ENCODE results near the gene C1orf174.
A peak's percentile ranks its signal among the peaks of the same experiment; 100 is the strongest.

Gene C1orf174

DNA sequence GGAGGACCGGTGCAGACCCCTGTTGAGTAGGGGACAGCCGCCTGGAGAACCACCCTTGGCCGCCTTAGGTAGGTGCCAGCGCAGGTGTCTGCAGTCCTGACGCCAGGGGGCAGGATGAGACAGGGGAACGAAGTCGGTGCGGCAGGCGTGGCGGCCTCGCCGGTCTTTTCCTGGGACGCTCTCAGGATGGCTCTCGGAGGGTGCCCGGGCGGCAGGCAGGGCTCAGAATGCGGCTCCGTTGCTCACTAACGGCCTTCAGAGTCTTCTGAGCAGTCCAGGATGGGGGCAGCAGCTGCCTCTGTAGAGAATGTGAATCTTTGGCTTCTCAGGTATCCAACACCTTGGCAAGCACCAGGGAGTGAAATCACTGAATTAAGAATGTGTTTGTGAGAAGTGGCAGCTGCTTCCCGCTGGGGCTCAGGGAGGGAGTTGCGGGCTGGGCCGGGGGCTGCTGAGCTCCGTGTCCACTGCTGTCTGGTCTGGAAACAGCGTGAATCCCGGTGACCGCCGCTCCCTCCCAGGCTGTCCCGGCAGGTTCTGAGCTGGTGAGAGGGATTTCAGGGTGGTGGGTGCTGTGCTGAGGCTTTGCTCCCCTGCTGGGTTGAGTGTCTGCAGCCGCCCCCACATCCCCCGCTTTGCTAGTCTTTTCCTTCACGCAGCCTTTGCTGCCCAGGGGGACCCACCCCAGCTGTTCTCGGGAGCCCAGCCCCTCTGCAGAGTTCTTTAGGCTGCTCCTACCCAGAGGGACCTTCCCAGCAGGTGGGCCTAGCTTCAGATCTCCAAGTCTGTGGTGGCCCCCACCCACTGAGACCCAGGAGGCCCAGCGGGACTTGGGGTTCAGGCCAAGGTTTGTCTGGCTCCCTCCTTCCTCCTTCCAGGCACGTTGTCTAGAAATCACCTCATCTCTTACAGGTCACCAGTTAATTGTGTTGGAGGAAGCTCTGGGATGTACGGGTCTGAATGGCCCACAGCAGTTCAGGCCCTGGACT is 11.1 kb upstream of the C1orf174 start:
- TF ChIP-seq SPI1 (IDR thresholded peaks at IDR 0.05; ENCODE audit: borderline replicate concordance, low read depth) (no peak), POLR2AphosphoS5 (IDR thresholded peaks at IDR 0.05; ENCODE audit: low read depth) (no peak)
- TF ChIP-seq, protein P1, sequence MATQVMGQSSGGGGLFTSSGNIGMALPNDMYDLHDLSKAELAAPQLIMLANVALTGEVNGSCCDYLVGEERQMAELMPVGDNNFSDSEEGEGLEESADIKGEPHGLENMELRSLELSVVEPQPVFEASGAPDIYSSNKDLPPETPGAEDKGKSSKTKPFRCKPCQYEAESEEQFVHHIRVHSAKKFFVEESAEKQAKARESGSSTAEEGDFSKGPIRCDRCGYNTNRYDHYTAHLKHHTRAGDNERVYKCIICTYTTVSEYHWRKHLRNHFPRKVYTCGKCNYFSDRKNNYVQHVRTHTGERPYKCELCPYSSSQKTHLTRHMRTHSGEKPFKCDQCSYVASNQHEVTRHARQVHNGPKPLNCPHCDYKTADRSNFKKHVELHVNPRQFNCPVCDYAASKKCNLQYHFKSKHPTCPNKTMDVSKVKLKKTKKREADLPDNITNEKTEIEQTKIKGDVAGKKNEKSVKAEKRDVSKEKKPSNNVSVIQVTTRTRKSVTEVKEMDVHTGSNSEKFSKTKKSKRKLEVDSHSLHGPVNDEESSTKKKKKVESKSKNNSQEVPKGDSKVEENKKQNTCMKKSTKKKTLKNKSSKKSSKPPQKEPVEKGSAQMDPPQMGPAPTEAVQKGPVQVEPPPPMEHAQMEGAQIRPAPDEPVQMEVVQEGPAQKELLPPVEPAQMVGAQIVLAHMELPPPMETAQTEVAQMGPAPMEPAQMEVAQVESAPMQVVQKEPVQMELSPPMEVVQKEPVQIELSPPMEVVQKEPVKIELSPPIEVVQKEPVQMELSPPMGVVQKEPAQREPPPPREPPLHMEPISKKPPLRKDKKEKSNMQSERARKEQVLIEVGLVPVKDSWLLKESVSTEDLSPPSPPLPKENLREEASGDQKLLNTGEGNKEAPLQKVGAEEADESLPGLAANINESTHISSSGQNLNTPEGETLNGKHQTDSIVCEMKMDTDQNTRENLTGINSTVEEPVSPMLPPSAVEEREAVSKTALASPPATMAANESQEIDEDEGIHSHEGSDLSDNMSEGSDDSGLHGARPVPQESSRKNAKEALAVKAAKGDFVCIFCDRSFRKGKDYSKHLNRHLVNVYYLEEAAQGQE (IDR thresholded peaks at IDR 0.05; ENCODE audit: insufficient replicate concordance, low read depth), result no peak
- TF ChIP-seq, protein P2, sequence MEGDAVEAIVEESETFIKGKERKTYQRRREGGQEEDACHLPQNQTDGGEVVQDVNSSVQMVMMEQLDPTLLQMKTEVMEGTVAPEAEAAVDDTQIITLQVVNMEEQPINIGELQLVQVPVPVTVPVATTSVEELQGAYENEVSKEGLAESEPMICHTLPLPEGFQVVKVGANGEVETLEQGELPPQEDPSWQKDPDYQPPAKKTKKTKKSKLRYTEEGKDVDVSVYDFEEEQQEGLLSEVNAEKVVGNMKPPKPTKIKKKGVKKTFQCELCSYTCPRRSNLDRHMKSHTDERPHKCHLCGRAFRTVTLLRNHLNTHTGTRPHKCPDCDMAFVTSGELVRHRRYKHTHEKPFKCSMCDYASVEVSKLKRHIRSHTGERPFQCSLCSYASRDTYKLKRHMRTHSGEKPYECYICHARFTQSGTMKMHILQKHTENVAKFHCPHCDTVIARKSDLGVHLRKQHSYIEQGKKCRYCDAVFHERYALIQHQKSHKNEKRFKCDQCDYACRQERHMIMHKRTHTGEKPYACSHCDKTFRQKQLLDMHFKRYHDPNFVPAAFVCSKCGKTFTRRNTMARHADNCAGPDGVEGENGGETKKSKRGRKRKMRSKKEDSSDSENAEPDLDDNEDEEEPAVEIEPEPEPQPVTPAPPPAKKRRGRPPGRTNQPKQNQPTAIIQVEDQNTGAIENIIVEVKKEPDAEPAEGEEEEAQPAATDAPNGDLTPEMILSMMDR (IDR thresholded peaks at IDR 0.05; ENCODE audit: insufficient read depth, low read length), result peak; percentile 49
- peak in 1 of 2 experiments; percentile 72 for DNase-seq (ENCODE audit: low read depth in 1 of 2, low spot score in 1 of 2)
- Histone ChIP-seq H3K27me3 (ENCODE audit: insufficient read depth, poor library complexity, severe bottlenecking) (no peaks in the 10 kb centered on the region), H3K4me3 (replicated peaks; ENCODE audit: insufficient read depth, low read length) (no peak overlapping the region), H3K27ac (replicated peaks) (no peak overlapping the region)

DNA sequence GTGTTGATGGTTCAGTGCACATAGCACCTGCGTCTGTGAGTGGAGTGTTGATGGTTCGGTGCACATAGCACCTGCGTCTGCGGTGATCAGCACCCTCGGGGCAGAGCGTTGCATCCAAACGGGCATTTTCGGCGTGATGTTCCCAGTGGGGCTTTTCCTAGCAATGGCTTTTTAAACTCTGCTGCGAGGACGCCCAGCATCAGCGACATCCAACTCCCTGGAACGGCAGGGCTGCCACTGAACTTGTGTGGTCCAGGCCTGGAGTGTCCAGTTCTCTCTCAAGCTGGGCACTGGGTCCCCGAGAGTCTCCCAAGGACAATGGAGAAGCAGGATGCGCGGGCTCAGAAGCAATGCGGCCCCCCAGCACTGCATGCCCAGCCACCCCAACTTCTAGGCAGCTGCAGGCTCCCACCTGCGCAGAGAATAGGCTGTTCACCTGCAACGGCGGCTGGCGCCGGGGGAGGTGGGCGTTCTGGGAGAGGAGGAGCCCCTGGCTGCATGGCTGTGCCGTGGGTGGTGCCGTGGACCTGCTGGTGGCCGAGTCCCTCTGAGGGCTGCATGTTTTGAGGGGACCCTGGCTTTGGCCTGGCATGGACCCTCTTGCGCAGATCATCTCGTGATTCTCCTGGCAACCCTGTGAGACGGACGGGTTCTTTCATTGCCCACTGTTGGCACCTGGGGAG is 10.1 kb upstream of the C1orf174 start:
- Histone ChIP-seq H3K27me3 (ENCODE audit: insufficient read depth, poor library complexity, severe bottlenecking) (no peaks in the 10 kb centered on the region), H3K27ac (replicated peaks) (no peak overlapping the region), H3K4me3 (replicated peaks; ENCODE audit: insufficient read depth, low read length) (no peak overlapping the region)
- TF ChIP-seq, protein P1 (IDR thresholded peaks at IDR 0.05; ENCODE audit: insufficient replicate concordance, low read depth), result no peak
- no peak for TF ChIP-seq SPI1 (IDR thresholded peaks at IDR 0.05; ENCODE audit: borderline replicate concordance, low read depth)
- TF ChIP-seq, protein P2 (IDR thresholded peaks at IDR 0.05; ENCODE audit: insufficient read depth, low read length), result no peak
- TF ChIP-seq POLR2AphosphoS5 (IDR thresholded peaks at IDR 0.05; ENCODE audit: low read depth), result no peak
- TF ChIP-seq GABPA (IDR thresholded peaks at IDR 0.05; ENCODE audit: low read depth), result no peak
- no peak for DNase-seq (ENCODE audit: low read depth in 1 of 2, low spot score in 1 of 2)

DNA sequence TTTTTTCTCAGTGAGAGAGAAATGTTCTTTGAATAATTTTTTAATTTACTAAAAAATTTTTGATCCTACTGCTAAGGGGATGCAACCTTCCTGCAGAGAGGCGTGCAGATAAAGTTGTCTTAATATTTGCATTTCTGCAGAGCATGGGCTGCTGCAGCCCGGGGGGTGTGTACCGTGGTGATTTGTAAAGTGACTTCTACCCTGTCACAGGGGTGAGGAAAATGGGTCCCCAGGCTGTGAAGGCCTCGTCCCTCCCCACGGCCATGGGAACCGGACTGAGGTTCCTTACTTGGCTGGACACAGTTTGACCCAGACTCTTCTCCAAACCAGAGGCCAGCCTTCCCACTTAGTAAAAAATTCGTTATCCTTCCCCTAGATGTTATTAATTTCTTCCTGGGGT is 9.5 kb upstream of the C1orf174 start:
- no peak for TF ChIP-seq SPI1 (IDR thresholded peaks at IDR 0.05; ENCODE audit: borderline replicate concordance, low read depth)
- DNase-seq (ENCODE audit: low read depth in 1 of 2, low spot score in 1 of 2), result no peak
- Histone ChIP-seq H3K27me3 (ENCODE audit: insufficient read depth, poor library complexity, severe bottlenecking) (no peaks in the 10 kb centered on the region), H3K27ac (replicated peaks) (no peak overlapping the region), H3K4me3 (replicated peaks; ENCODE audit: insufficient read depth, low read length) (no peak overlapping the region)

DNA sequence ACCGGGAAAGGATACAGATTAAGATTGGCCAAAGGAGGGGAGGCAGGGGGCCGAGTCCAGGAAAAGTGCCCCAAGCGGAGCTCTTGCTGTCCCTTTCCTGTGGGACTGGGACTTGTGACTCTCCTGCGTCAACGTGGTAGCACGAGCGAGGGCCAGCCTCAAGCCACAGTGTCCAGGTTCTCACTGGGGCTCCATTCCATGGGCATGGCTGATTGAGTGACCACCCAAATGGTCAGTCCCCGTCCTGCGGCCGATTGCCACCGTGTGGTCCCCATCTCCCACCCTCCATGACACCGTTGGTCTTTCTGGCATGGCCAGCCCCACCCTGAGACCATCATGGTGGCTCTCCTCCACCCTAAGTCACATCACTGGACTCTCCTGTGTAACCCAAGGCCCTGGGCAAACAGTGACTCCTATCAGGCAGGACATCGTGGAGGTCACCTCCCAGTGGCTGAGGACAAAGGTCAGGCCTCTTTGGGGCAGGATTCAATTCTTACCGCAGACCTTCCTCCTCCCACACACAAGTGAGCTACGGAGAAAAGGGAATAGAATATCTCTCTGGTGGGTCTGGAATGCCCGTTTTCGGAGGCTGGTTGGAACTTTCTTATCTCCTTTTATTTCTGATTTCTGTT is 8.9 kb upstream of the C1orf174 start:
- Histone ChIP-seq H3K27ac (replicated peaks) (no peak overlapping the region), H3K27me3 (ENCODE audit: insufficient read depth, poor library complexity, severe bottlenecking) (no peaks in the 10 kb centered on the region), H3K4me3 (replicated peaks; ENCODE audit: insufficient read depth, low read length) (no peak overlapping the region)
- DNase-seq (ENCODE audit: low read depth in 1 of 2, low spot score in 1 of 2), result no peak
- no peak for TF ChIP-seq SPI1 (IDR thresholded peaks at IDR 0.05; ENCODE audit: borderline replicate concordance, low read depth)
- no peak for TF ChIP-seq GABPA (IDR thresholded peaks at IDR 0.05; ENCODE audit: low read depth)
- TF ChIP-seq POLR2AphosphoS5 (IDR thresholded peaks at IDR 0.05; ENCODE audit: low read depth), result no peak
- TF ChIP-seq, protein P2 (IDR thresholded peaks at IDR 0.05; ENCODE audit: insufficient read depth, low read length), result no peak
- TF ChIP-seq, protein P1 (IDR thresholded peaks at IDR 0.05; ENCODE audit: insufficient replicate concordance, low read depth), result no peak
